ENCODE measurements around the gene SYNGAP1. TPM values are rescaled to one million over a fixed set of nuclear protein-coding genes. Genes with fewer than 3 reads are reported as not detected.
"Not testable (repeated sequence)": the region's sequence is repeated elsewhere in the genome, so short reads cannot be mapped to it uniquely, and the experiment has no call there.

Gene SYNGAP1
- polyA plus RNA-seq, 1 of the 3 experiments (the other 2 are of a cell fraction) = 8.8 TPM

GRCh38 chr6:33377171-33377570 is 42.7 kb upstream of the SYNGAP1 start:
- no peak overlapping the region for H3K4me2 ChIP-seq
- H3K4me3 ChIP-seq (ENCODE audit: low read depth in 2 of 2, low read length in 1 of 2) = no peak overlapping the region
- H3K36me3 ChIP-seq (replicated peaks in 1 of 2; ENCODE audit: control insufficient read depth in 1 of 2, insufficient read depth in 2 of 2, low read length in 1 of 2) = no peaks in the 10 kb centered on the region
- peaks cover 8 to 9% of the 10 kb centered on the region in 2 experiments; a peak in 2 of 4 replicates for H3K4me1 ChIP-seq (ENCODE audit: control insufficient read depth in 1 of 2, insufficient read depth in 2 of 2, low read depth in 1 of 2, low read length in 1 of 2)
- H3K9ac ChIP-seq = no peak overlapping the region
- H3K27ac ChIP-seq (ENCODE audit: low read depth in 2 of 2, low read length in 1 of 2) = no peak overlapping the region
- H2AFZ ChIP-seq (ENCODE audit: low read depth) = no peak overlapping the region
- ChIA-PET POLR2A (no interaction called here), CTCF (no interaction called here)
- TF ChIP-seq YY1 (IDR thresholded peaks at IDR 0.05; ENCODE audit: low read depth) (no peak), GABPA (IDR thresholded peaks at IDR 0.05; ENCODE audit: low read depth) (no peak), TAF1 (IDR thresholded peaks at IDR 0.05; ENCODE audit: borderline replicate concordance, low read depth, low read length) (no peak), FOSL2 (IDR thresholded peaks at IDR 0.05; ENCODE audit: borderline replicate concordance, low read depth) (no peak), IRF3 (IDR thresholded peaks at IDR 0.05; ENCODE audit: low read depth, low read length) (no peak), REST (IDR thresholded peaks at IDR 0.05; ENCODE audit: low read depth, low read length) (no peak), TEAD4 (IDR thresholded peaks at IDR 0.05; ENCODE audit: borderline replicate concordance, insufficient read depth) (no peak), RFX5 (IDR thresholded peaks at IDR 0.05; ENCODE audit: low read length) (no peak)
- H3K79me2 ChIP-seq (ENCODE audit: insufficient read depth) = no peaks in the 10 kb centered on the region
- H3K27me3 ChIP-seq (ENCODE audit: insufficient read depth) = no peaks in the 10 kb centered on the region
- H3K9me3 ChIP-seq = no peaks in the 10 kb centered on the region
- no peaks in the 10 kb centered on the region for H3F3A ChIP-seq (replicated peaks; ENCODE audit: insufficient read depth)
- no peaks in the 10 kb centered on the region for H3K9me2 ChIP-seq
- WGBS (ENCODE audit: low lambda C conversion rate) = 96% methylated on average over 4 of the region's 4 CpGs
- no peak for DNase-seq
- H4K20me1 ChIP-seq (ENCODE audit: insufficient read depth) = no peaks in the 10 kb centered on the region

GRCh38 chr6:33379184-33379583 is 40.7 kb upstream of the SYNGAP1 start:
- WGBS (ENCODE audit: low lambda C conversion rate) = 96% methylated on average over 10 of the region's 10 CpGs
- POLR2A ChIA-PET; H3K79me2 ChIP-seq (ENCODE audit: insufficient read depth); H3K9ac ChIP-seq; H3K4me1 ChIP-seq (ENCODE audit: control insufficient read depth in 1 of 2, insufficient read depth in 2 of 2, low read depth in 1 of 2, low read length in 1 of 2); H3K9me3 ChIP-seq; H4K20me1 ChIP-seq (ENCODE audit: insufficient read depth); H3K36me3 ChIP-seq (replicated peaks in 1 of 2; ENCODE audit: control insufficient read depth in 1 of 2, insufficient read depth in 2 of 2, low read length in 1 of 2); H3K27me3 ChIP-seq (ENCODE audit: insufficient read depth); H3K9me2 ChIP-seq; H3F3A ChIP-seq (replicated peaks; ENCODE audit: insufficient read depth); H3K4me2 ChIP-seq; H3K4me3 ChIP-seq (ENCODE audit: low read depth in 2 of 2, low read length in 1 of 2); H2AFZ ChIP-seq (ENCODE audit: low read depth); H3K27ac ChIP-seq (ENCODE audit: low read depth in 2 of 2, low read length in 1 of 2); DNase-seq: not testable (repeated sequence)
- CTCF ChIA-PET = interaction anchor here (1.2 to 1.5 kb wide), 2 partner anchors 11 to 34 kb away, joined by 3 to 5 read pairs; no protein-coding TSS in a partner anchor

Data from SK-N-SH (cell line).